ENCODE data around the gene THBS2.

DNA sequence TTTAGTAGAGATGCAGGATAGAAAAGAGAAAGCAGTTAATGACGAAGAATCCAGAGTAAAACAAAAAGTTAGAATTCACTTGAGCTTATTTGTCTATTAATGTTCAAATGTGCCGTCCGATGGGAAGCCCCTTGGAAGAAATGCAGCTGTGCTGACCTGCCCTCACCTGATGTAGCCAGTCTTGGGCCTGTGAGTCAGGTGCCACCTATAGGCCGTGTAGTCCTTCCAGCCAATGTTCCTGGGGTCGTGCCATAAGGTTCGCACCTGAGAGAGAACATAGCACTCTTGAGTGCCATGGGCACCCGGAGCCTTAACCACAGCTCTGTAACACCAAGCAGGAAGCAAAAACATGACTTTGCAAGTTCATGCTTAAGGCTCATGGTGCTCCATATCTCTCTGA, 32.4 kb downstream of the THBS2 start:
- TF ChIP-seq, protein P1, sequence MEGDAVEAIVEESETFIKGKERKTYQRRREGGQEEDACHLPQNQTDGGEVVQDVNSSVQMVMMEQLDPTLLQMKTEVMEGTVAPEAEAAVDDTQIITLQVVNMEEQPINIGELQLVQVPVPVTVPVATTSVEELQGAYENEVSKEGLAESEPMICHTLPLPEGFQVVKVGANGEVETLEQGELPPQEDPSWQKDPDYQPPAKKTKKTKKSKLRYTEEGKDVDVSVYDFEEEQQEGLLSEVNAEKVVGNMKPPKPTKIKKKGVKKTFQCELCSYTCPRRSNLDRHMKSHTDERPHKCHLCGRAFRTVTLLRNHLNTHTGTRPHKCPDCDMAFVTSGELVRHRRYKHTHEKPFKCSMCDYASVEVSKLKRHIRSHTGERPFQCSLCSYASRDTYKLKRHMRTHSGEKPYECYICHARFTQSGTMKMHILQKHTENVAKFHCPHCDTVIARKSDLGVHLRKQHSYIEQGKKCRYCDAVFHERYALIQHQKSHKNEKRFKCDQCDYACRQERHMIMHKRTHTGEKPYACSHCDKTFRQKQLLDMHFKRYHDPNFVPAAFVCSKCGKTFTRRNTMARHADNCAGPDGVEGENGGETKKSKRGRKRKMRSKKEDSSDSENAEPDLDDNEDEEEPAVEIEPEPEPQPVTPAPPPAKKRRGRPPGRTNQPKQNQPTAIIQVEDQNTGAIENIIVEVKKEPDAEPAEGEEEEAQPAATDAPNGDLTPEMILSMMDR (IDR thresholded peaks at IDR 0.05; ENCODE audit: low read length), result peak; percentile 36; the same call in 1 of the 2 replicates
- no peak for TF ChIP-seq EZH2 (IDR thresholded peaks at IDR 0.05; ENCODE audit: borderline replicate concordance, low read length)

All from OCI-LY1 (cell line).